Activated T-helper 1 cell treated with anti-CD3 and anti-CD28 coated beads, Interleukin-12 subunit alpha, Interleukin-12 subunit beta, Interleukin-2, Interleukin-4 antibody, amounts not matched to agents 30 ng/mL and 10 ng/mL and 1 ng/mL, durations not matched to agents 14 hours and 24 hours and 36 hours (primary cell): ENCODE results near the gene RNF13. TPM values are rescaled to one million over a fixed set of nuclear protein-coding genes. Genes with fewer than 3 reads are reported as not detected.
"Not testable (repeated sequence)": the region's sequence is repeated elsewhere in the genome, so short reads cannot be mapped to it uniquely, and the experiment has no call there.

Experiments used
- DNase-seq: peaks from one replicate; pipeline ENCODE4 v3.0.0; 2021; ENCODE audit warnings: low spot score
- H3K27ac Mint-ChIP-seq: one replicate; pipeline ENCODE4 v1.8.0; 2021; ENCODE audit warnings: mild to moderate bottlenecking, mixed read lengths
- H3K27me3 Mint-ChIP-seq: one replicate; pipeline ENCODE4 v1.8.0; 2022; ENCODE audit warnings: mild to moderate bottlenecking, moderate library complexity, mixed read lengths; ENCODE audit not compliant: insufficient read depth
- H3K36me3 Mint-ChIP-seq: one replicate; pipeline ENCODE4 v1.8.0; 2021; ENCODE audit warnings: low read depth, mixed read lengths
- H3K4me1 Mint-ChIP-seq: one replicate; pipeline ENCODE4 v1.8.0; 2021; ENCODE audit warnings: low read depth, mixed read lengths
- H3K4me3 Mint-ChIP-seq: one replicate; pipeline ENCODE4 v1.8.0; 2021; ENCODE audit warnings: mild to moderate bottlenecking, moderate library complexity, mixed read lengths
- H3K9me3 Mint-ChIP-seq: one replicate; pipeline ENCODE4 v1.8.0; 2021; ENCODE audit warnings: mixed read lengths
- intact Hi-C: fragments of 100-400 bp; cut with micrococcal nuclease; formaldehyde crosslinking; loops from one replicate; pipeline ENCODE4 v1.15.1; 2024
- total RNA-seq: library from RNA; stranded (reverse); gene quantifications from 2 replicates; pipeline ENCODE4 v1.2.3, GENCODE V29; 2022

RNF13 gene
- total RNA-seq, 1 donor from 2014 or later, result 41.1 TPM

DNA sequence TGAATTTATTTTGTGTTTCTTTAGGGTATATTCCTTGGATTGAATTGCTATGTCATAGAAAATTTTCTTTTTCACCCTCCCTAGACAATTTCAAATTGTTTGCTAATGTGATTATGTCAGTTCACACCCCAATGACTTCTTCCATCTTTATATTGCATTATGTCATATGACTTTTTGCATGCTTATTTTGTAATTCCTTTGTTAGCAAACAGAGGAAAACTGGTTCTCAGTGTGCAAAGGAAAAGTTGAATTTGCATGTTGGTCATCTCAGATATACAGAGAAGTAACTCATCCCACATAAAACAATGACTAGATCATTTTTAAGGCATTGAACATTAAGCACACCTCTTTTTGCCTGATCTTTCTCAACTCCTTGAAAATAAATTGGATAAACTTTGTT is 3.3 kb upstream of the RNF13 start:
- Mint-ChIP-seq H3K9me3 (no peaks in the 10 kb centered on the region), H3K4me3 (no peak overlapping the region), H3K27me3 (peaks cover 31% of the 10 kb centered on the region), H3K27ac (no peak overlapping the region), H3K4me1 (peaks cover 25% of the 10 kb centered on the region), H3K36me3 (peaks cover 3% of the 10 kb centered on the region)
- no peak for DNase-seq
- intact Hi-C loops, result loop anchor here (2.0 to 10.0 kb wide), 3 partner anchors 241 to 795 kb away; partner anchors contain the start of gene SELENOT

DNA sequence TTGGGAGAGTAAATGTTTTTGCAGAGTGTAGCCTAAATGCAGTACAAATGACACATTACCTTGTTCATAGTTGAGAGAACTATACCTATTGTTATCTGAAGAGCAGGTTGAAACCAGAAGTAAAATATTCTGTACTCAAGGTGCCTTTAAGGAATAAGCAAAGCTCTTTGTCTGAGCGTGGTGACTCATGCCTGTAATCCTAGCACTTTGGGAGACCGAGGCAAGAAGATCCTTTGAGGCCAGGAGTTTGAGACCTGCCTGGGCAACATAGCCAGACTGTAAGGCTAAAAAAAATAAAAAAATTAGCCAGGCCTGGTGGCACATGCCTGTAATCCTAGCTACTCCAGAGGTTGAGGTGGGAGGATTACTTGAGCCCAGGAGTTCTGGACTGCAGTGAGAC is 2.2 kb upstream of the RNF13 start:
- DNase-seq, result no peak
- intact Hi-C loops, result loop anchor here (10.0 kb wide), 1 partner anchor 794 kb away; the partner anchor contains the start of gene SELENOT
- H3K27me3 Mint-ChIP-seq, result peaks cover 23% of the 10 kb centered on the region
- H3K27ac Mint-ChIP-seq, result no peak overlapping the region
- H3K4me3 Mint-ChIP-seq, result no peak overlapping the region
- peaks cover 36% of the 10 kb centered on the region for H3K4me1 Mint-ChIP-seq
- no peaks in the 10 kb centered on the region for H3K9me3 Mint-ChIP-seq
- peaks cover 3% of the 10 kb centered on the region for H3K36me3 Mint-ChIP-seq

DNA sequence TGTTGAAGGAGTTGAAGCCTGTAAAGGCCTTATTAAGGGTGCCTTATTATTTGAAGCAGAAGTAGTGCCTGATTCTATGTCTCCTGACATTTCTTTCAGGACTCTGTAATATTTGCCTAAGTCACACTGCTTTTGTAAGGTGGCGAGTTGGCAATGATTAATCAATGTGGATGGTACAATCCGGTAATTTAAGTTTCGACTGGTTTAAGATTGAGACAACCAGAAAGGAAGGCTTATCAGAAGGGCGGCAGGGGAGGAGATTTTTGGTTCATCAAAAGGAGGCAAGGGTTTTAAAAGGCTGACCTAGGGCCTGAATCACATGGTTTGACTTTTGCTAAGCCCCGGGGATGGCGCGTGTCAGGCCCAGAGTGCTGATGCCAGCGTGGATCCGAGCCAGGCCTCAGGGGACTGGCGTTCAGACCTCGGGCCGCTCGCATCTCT is 830 bp upstream of the RNF13 start:
- Mint-ChIP-seq H3K27ac (peak overlapping the region; percentile 100), H3K9me3 (no peaks in the 10 kb centered on the region), H3K27me3 (peaks cover 13% of the 10 kb centered on the region), H3K4me3 (peak overlapping the region; percentile 92), H3K4me1 (peaks cover 50% of the 10 kb centered on the region), H3K36me3 (peaks cover 8% of the 10 kb centered on the region)
- no peak for DNase-seq
- intact Hi-C loops, result loop anchor here (2.0 to 10.0 kb wide), 6 partner anchors 153 to 793 kb away; partner anchors contain the start of genes EIF2A, HLTF, HPS3 and PFN2

DNA sequence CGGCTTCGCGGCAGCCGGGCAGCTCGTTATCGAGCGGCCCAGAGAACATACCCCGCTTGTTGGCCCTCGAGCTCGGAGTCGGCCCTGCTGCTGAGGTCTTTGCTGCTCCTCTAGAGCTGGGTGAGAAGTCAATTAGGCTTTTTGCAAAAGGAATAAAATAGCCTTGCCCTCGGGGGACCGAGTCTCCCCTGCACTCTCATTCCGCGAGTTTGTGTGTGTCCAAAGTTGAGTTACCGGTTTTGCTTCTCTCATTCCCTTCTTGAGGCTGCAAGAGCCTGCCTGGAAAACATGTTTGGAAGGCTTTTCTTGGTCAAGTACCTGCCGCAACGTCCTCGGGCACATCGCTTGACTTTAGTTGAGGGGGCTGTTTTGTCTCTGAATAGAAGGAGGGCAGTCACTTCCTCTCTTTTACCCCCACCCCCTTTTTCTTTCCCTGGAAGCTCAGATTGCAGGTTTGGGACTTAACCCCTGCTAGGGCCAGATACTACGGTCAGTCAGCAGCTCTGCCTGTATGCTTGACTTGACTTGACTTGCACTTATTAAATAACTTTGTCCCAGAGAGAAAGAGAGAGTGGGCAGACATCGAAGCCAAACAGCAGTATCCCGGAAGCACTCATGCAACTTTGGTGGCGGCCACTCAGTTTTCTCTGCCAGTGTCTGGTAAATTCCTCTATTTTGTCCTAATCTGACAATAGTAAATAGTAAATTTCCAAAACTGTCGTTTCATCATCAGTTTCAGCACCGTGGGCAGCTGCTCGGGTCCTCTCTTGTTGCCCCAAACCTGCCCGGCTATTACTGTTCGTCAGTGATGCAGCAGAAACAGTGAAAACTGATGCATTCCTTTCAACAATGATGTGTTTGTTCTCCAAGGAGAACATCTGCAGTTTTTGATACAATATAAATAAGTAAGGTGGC is 609 bp downstream of the RNF13 start:
- Mint-ChIP-seq H3K9me3 (no peaks in the 10 kb centered on the region), H3K4me1 (peaks cover 58% of the 10 kb centered on the region), H3K36me3 (peaks cover 14% of the 10 kb centered on the region), H3K27me3 (peaks cover 6% of the 10 kb centered on the region), H3K4me3 (peak overlapping the region; percentile 92), H3K27ac (peak overlapping the region; percentile 100)
- intact Hi-C loops, result loop anchor here (1.0 to 10.0 kb wide), 9 partner anchors 61 to 822 kb away; partner anchors contain the start of genes COMMD2, EIF2A, GYG1 and HLTF
- DNase-seq, result peak; percentile 1

DNA sequence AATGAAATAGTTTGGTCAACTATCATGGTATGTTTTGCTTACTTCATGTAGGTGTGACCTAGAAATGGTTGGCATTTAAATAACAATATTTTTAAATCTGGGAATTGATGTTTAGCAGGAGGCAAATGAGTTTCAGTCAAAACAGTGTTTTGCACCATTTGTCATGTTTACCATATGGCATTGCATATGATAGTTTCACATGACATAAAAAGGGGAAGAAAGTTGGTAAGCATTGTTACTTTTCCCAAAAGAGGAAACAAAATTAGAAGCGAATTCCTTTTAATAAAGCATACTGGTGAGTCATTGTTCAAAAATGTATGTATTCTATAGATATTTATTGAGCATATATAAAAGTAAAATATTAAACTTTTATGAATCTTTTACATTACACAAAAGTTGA is 2.3 kb downstream of the RNF13 start:
- H3K4me3 Mint-ChIP-seq, result peak overlapping the region; percentile 92
- DNase-seq, result no peak
- intact Hi-C loops, result loop anchor here (10.0 kb wide), 1 partner anchor 789 kb away; the partner anchor contains the start of gene SELENOT
- peaks cover 15% of the 10 kb centered on the region for H3K36me3 Mint-ChIP-seq
- peaks cover 66% of the 10 kb centered on the region for H3K4me1 Mint-ChIP-seq
- H3K27ac Mint-ChIP-seq, result no peak overlapping the region
- no peaks in the 10 kb centered on the region for H3K9me3 Mint-ChIP-seq
- H3K27me3 Mint-ChIP-seq, result peaks cover 2% of the 10 kb centered on the region

DNA sequence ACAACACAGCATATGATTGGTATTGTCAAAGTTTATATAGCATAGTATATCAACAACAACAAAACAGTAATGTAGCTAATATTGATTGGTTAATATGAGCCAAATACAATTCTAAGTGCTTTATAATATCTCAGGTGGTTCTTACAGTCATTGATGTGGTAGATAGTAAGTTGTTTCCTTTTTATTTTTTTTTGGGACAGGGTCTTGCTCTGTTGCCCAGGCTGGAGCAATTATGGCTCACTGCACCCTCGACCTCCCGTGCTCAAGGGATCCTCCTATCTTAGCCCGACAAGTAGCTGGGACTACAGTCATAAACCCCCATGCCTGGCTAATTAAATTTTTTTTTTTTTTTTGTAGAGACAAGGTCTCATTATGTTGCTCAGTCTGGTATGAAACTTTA is 2.7 kb downstream of the RNF13 start:
- H3K4me3 Mint-ChIP-seq, result peak overlapping the region; percentile 34
- intact Hi-C loops, result loop anchor here (10.0 kb wide), 1 partner anchor 789 kb away; the partner anchor contains the start of gene SELENOT
- H3K27ac Mint-ChIP-seq, result no peak overlapping the region
- peaks cover 66% of the 10 kb centered on the region for H3K4me1 Mint-ChIP-seq
- no peak for DNase-seq
- peaks cover 16% of the 10 kb centered on the region for H3K36me3 Mint-ChIP-seq
- peaks cover 2% of the 10 kb centered on the region for H3K27me3 Mint-ChIP-seq
- no peaks in the 10 kb centered on the region for H3K9me3 Mint-ChIP-seq

DNA sequence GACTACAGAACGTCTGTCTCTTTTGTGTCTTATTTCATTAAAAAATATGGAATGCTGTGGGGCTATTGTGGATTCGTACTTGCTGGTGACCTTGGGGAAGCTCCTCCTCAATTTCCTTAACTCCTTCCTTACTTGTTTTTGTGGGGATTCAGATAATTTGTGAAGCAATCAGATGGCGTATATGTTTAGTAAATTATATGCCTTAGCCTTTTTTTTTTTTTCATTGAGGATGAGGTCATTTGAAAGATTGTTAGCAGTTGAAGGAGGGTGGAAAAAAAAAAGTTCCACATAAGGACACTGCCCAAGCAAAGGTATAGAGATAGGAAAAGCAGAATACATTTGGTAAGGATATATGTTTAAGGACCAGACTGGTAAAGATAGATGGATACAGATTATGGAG is 3.3 kb downstream of the RNF13 start:
- Mint-ChIP-seq H3K36me3 (peaks cover 17% of the 10 kb centered on the region), H3K27me3 (no peaks in the 10 kb centered on the region), H3K4me1 (peaks cover 66% of the 10 kb centered on the region), H3K9me3 (no peaks in the 10 kb centered on the region), H3K4me3 (no peak overlapping the region), H3K27ac (no peak overlapping the region)
- intact Hi-C loops, result loop anchor here (10.0 kb wide), 1 partner anchor 788 kb away; the partner anchor contains the start of gene SELENOT
- DNase-seq, result no peak

DNA sequence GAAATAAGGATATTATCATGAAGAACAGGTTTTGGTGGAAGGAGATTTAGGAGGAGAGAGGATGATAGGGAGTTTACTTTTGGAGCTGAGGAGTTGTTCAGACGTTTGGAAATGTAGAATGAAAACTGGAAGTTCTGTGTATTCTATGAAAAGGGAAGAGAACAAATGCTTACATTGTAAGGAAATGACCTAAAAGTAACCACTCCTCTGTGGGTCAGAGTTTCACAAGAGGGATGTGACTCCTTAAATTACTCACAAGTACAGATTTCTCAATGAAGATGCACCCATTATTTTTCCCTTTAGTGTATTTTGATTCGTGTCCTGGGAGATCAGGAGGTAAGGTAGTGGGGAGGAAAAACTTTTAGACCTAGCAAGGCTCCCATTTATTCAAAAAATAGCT is 4.0 kb downstream of the RNF13 start:
- intact Hi-C loops, result loop anchor here (10.0 kb wide), 1 partner anchor 788 kb away; the partner anchor contains the start of gene SELENOT
- Mint-ChIP-seq H3K9me3 (no peaks in the 10 kb centered on the region), H3K36me3 (peaks cover 17% of the 10 kb centered on the region), H3K27me3 (no peaks in the 10 kb centered on the region), H3K4me3 (no peak overlapping the region), H3K4me1 (peaks cover 65% of the 10 kb centered on the region), H3K27ac (no peak overlapping the region)
- DNase-seq, result no peak

DNA sequence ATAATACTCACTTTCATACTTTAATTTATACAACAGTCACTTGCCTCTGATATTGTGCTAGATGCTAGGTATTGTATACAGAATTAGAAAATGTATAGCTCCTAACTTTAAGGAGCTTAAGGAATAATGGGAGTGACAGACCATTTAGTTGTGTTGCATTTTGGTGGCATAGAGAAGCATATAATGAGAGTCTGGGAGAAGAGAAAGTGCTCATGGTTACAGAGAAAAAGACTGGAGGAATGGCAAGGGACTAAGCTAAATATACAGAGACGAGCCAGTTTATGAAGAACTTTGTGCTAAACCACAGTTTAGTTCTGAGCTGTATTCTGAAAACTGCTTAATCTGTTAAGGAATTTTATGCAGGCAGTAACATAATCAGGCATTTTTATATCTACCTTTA is 6.4 kb downstream of the RNF13 start:
- H3K27ac Mint-ChIP-seq, result no peak overlapping the region
- peaks cover 3% of the 10 kb centered on the region for H3K9me3 Mint-ChIP-seq
- intact Hi-C loops, result loop anchor here (10.0 kb wide), 1 partner anchor 785 kb away; the partner anchor contains the start of gene SELENOT
- peaks cover 48% of the 10 kb centered on the region for H3K4me1 Mint-ChIP-seq
- DNase-seq, result no peak
- no peak overlapping the region for H3K4me3 Mint-ChIP-seq
- H3K27me3 Mint-ChIP-seq, result no peaks in the 10 kb centered on the region
- peaks cover 18% of the 10 kb centered on the region for H3K36me3 Mint-ChIP-seq

DNA sequence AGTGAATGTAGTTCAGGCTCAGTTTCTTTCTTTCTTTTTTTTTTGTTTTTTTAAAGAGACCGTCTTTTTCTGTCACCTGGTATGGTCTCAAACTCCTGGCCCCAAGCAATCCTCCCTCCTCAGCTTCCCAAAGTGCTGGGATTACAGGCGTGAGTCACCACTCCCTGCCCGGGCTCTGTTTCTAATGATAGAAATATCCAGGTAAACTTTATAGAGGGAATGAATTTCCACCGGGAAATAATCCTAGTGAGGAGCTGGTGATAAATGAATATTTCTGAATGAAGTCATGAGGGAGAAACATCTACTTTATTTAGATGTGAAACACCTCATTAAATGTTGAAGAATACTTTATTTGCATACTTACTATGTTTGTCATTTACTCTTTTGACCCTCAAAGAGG is 7.2 kb downstream of the RNF13 start:
- no peak overlapping the region for H3K27ac Mint-ChIP-seq
- H3K27me3 Mint-ChIP-seq, result no peaks in the 10 kb centered on the region
- DNase-seq, result no peak
- H3K36me3 Mint-ChIP-seq, result peaks cover 17% of the 10 kb centered on the region
- intact Hi-C loops, result no loop called here
- H3K9me3 Mint-ChIP-seq, result peaks cover 3% of the 10 kb centered on the region
- H3K4me1 Mint-ChIP-seq, result peaks cover 41% of the 10 kb centered on the region
- no peak overlapping the region for H3K4me3 Mint-ChIP-seq

DNA sequence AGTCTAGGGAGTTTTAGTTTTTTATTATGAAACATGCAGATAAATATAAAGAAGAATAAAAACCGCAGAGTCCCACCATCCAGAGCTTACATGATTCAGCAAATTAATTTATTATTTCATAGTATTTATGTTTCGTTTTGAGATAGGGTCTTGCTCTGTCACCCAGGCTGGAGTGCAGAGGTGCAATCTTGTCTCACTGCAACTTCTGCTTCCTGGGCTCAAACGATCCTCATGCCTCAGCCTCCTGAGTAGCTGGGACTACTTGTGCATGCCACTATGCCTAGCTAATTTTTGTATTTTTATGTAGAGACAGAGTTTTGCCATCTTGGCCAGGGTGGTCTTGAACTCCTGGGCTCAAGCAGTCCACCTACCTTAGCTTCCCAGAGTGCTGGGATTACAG is 13.6 kb downstream of the RNF13 start:
- H3K27ac Mint-ChIP-seq, result no peak overlapping the region
- no peak for DNase-seq
- no peaks in the 10 kb centered on the region for H3K4me1 Mint-ChIP-seq
- intact Hi-C loops, result no loop called here
- no peak overlapping the region for H3K4me3 Mint-ChIP-seq
- H3K9me3 Mint-ChIP-seq, result peaks cover 26% of the 10 kb centered on the region
- no peaks in the 10 kb centered on the region for H3K27me3 Mint-ChIP-seq
- H3K36me3 Mint-ChIP-seq, result peaks cover 17% of the 10 kb centered on the region

DNA sequence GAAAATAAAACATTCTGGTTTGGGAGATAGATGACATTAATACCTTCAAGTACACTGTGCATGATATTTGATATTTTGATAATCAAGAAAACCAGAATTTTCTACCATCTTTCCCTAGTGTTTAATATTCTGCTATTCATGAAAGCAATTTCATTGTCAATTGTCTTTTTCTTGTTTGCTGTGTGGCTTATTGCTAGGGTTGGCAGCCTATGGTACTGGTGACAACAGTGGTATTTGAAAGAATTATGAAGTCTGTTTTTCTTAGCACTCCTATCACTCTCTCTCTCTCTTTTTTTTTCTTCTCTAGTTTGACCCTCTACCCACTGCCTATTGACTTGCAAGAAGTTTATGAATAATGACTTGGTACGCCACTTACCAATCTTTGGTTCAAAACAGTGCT is 15.4 kb downstream of the RNF13 start:
- intact Hi-C loops, result no loop called here
- no peaks in the 10 kb centered on the region for H3K4me1 Mint-ChIP-seq
- H3K9me3 Mint-ChIP-seq, result peaks cover 41% of the 10 kb centered on the region
- no peak overlapping the region for H3K4me3 Mint-ChIP-seq
- no peak for DNase-seq
- H3K36me3 Mint-ChIP-seq, result peaks cover 24% of the 10 kb centered on the region
- H3K27ac Mint-ChIP-seq, result no peak overlapping the region
- H3K27me3 Mint-ChIP-seq, result no peaks in the 10 kb centered on the region

DNA sequence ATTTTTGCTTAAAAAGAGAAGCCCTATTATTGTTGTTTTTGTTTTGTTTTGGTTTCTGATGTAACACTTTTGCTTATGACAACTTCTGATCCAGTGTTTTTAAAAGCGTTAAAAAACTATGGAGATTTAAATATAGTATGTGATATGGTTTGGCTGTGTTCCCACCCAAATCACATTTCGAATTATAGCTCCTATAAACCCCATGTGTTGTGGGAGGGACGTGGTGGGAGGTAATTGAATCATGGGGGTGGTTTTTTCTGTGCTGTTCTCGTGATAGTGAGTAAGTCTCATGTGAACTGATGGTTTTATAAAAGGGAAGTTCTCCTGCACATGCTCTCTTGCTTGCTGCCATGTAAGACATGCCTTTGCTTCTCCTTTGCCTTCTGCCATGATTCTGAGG is 16.6 kb downstream of the RNF13 start:
- H3K4me3 Mint-ChIP-seq, H3K27me3 Mint-ChIP-seq, H3K4me1 Mint-ChIP-seq, intact Hi-C loops, H3K27ac Mint-ChIP-seq, DNase-seq: not testable (repeated sequence)
- peaks cover 24% of the 10 kb centered on the region for H3K36me3 Mint-ChIP-seq
- peaks cover 50% of the 10 kb centered on the region for H3K9me3 Mint-ChIP-seq
